HG03354 (cell line): ENCODE results near the gene SGCD.

ENCODE experiments used
- ATAC-seq: cut with Tn5 transposase; IDR thresholded peaks from one replicate; pipeline ENCODE4 v1.9.1; 2021; ENCODE audit warnings: mild to moderate bottlenecking; ENCODE audit not compliant: unreplicated experiment, poor library complexity, severe bottlenecking

The SGCD gene

GRCh38 chr5:156326718-156327259 is at the start of gene SGCD:
Gene SGCD (plus strand): TSS chr5:156327164.
- ATAC-seq: no peak

GRCh38 chr5:156277290-156277689 is 49.7 kb upstream of the SGCD start:
- ATAC-seq: no peak

- no peak for ATAC-seq
These were observed 31.5 kb upstream of the SGCD start for GRCh38 chr5:156295431-156295830.

GRCh38 chr5:156310115-156310514 is 16.8 kb upstream of the SGCD start:
- ATAC-seq: no peak

GRCh38 chr5:156312897-156313694 is 13.9 kb upstream of the SGCD start:
- no peak for ATAC-seq

- ATAC-seq: no peak
These were observed 12.5 kb upstream of the SGCD start for GRCh38 chr5:156314416-156314815.

- ATAC-seq: no peak
These were observed 4.3 kb upstream of the SGCD start for GRCh38 chr5:156322666-156323065.

- no peak for ATAC-seq
These were observed 332 bp downstream of the SGCD start for GRCh38 chr5:156327296-156327695.

GRCh38 chr5:156328161-156328560 is 1.2 kb downstream of the SGCD start:
- no peak for ATAC-seq

GRCh38 chr5:156328766-156329165 is 1.8 kb downstream of the SGCD start:
- ATAC-seq: no peak

- no peak for ATAC-seq
These were observed 2.2 kb downstream of the SGCD start for GRCh38 chr5:156329171-156329611.

GRCh38 chr5:156330141-156330870 is 3.3 kb downstream of the SGCD start:
- no peak for ATAC-seq

- no peak for ATAC-seq
These were observed 4.2 kb downstream of the SGCD start for GRCh38 chr5:156331181-156331580.

GRCh38 chr5:156331845-156332244 is 4.9 kb downstream of the SGCD start:
- no peak for ATAC-seq

GRCh38 chr5:156332245-156332644 is 5.3 kb downstream of the SGCD start:
- no peak for ATAC-seq

GRCh38 chr5:156339139-156339841 is 12.3 kb downstream of the SGCD start:
- ATAC-seq: no peak

- no peak for ATAC-seq
These were observed 13.9 kb downstream of the SGCD start for GRCh38 chr5:156340893-156341292.

- no peak for ATAC-seq
These were observed 23.3 kb downstream of the SGCD start for GRCh38 chr5:156350256-156350655.

- ATAC-seq: no peak
These were observed 24.5 kb downstream of the SGCD start for GRCh38 chr5:156351423-156351822.

- ATAC-seq: no peak
These were observed 27.6 kb downstream of the SGCD start for GRCh38 chr5:156354571-156354970.
